Measurements from ENCODE around the gene GPR65. TPM values are rescaled to one million over a fixed set of nuclear protein-coding genes. Genes with fewer than 3 reads are reported as not detected.
"Not testable (repeated sequence)": the region's sequence is repeated elsewhere in the genome, so short reads cannot be mapped to it uniquely, and the experiment has no call there.

The GPR65 gene
- polyA plus RNA-seq, 1 donor: 0.50 TPM

GRCh38 chr14:88004506-88005036, 364 bp upstream of the GPR65 start:
- DNase-seq: no peak

- no peak for DNase-seq
Observed at GRCh38 chr14:88005978-88006851, 1.3 kb downstream of the GPR65 start.

- DNase-seq: no peak
Observed at GRCh38 chr14:88007608-88008007, 2.7 kb downstream of the GPR65 start.

GRCh38 chr14:88008039-88008742, 3.3 kb downstream of the GPR65 start:
- DNase-seq: no peak

GRCh38 chr14:88009486-88009885, 4.6 kb downstream of the GPR65 start:
- DNase-seq: no peak

- no peak for DNase-seq
Observed at GRCh38 chr14:88010331-88010730, 5.4 kb downstream of the GPR65 start.

GRCh38 chr14:88012495-88012894, 7.6 kb downstream of the GPR65 start:
- DNase-seq: no peak

GRCh38 chr14:88013750-88014349, 8.9 kb downstream of the GPR65 start:
- peak; percentile 62 for DNase-seq

- no peak for DNase-seq
Observed at GRCh38 chr14:88016768-88017167, 11.8 kb downstream of the GPR65 start.

GRCh38 chr14:88017535-88017934, 12.6 kb downstream of the GPR65 start:
- DNase-seq: no peak

GRCh38 chr14:88023658-88024187, 18.8 kb downstream of the GPR65 start:
- no peak for DNase-seq

- not testable (repeated sequence) for DNase-seq
Observed at GRCh38 chr14:88024252-88025086, 19.5 kb downstream of the GPR65 start.

- DNase-seq: no peak
Observed at GRCh38 chr14:88025313-88025712, 20.4 kb downstream of the GPR65 start.

GRCh38 chr14:88026890-88027289, 22.0 kb downstream of the GPR65 start:
- no peak for DNase-seq

GRCh38 chr14:88029500-88029899, 24.6 kb downstream of the GPR65 start:
- no peak for DNase-seq

GRCh38 chr14:88030079-88030478, 25.1 kb downstream of the GPR65 start:
- no peak for DNase-seq

- DNase-seq: no peak
Observed at GRCh38 chr14:88030892-88031291, 26.0 kb downstream of the GPR65 start.

GRCh38 chr14:88032373-88032772, 27.4 kb downstream of the GPR65 start:
- DNase-seq: no peak

- no peak for DNase-seq
Observed at GRCh38 chr14:88034076-88034475, 29.1 kb downstream of the GPR65 start.

- DNase-seq: no peak
Observed at GRCh38 chr14:88036422-88036821, 31.5 kb downstream of the GPR65 start.

GRCh38 chr14:88037325-88037724, 32.4 kb downstream of the GPR65 start:
- no peak for DNase-seq

GRCh38 chr14:88039197-88039596, 34.3 kb downstream of the GPR65 start:
- DNase-seq: no peak
